Measurements from ENCODE around the gene RSKR. TPM values are rescaled to one million over a fixed set of nuclear protein-coding genes. Genes with fewer than 3 reads are reported as not detected.

The RSKR gene
- total RNA-seq, 1 donor from 2014 or later: 0.32 TPM

DNA sequence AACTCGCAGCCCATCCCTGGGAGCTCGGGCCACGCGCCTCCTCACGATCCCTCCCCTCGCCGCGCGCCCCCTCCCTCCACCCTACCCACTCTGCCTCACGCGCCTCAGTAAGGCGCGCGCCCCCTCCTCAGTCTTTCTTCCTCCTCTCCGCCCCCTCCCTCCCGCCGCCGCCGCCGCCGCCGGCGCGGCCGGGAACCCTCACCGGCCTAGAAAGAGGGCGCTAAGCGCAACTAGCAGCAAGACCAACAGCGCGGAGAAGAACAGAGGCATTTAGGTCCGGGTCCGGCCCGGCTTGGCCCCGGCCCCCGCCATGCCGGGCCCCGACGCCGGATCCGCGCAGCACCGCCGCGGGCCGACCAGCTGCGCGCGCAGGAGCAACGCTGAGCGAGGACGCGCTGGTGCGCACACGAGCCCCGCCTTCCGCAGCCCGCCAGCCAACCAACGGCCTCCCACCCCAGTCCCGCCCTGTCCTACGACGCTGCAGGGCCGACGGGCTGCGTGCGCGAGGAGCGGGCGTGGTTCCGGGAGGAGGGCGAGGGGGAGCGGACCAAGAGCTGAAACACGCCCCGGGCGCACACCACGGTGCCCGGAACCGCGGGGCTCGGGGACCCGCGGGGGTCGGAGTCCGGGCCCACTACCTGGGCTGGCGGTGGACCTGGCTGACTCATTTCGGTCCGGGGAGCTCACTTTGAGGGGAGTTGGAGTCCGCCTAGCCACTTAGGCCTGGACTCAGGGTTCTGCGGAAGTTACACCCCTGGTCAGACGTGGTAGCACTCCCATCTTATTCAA lies 31.0 kb upstream of the RSKR start, which contains the start of gene BLTP2:
TSS of gene BLTP2 (minus strand) at position 372 of the 789 bp plus-strand sequence. CDS start at position 270, 102 bp downstream.
- peak; percentile 81 to 97 for DNase-seq (ENCODE audit: low spot score in 2 of 2)
- intact Hi-C loops (cut with DNase I): loop anchor here (2.0 to 5.0 kb wide), 4 partner anchors 68 to 308 kb away; partner anchors contain the start of genes ALDOC, IFT20, PHF12 and RPL23A
- peaks cover 16 to 38% of the 10 kb centered on the region in 2 donors for H3K36me3 ChIP-seq

DNA sequence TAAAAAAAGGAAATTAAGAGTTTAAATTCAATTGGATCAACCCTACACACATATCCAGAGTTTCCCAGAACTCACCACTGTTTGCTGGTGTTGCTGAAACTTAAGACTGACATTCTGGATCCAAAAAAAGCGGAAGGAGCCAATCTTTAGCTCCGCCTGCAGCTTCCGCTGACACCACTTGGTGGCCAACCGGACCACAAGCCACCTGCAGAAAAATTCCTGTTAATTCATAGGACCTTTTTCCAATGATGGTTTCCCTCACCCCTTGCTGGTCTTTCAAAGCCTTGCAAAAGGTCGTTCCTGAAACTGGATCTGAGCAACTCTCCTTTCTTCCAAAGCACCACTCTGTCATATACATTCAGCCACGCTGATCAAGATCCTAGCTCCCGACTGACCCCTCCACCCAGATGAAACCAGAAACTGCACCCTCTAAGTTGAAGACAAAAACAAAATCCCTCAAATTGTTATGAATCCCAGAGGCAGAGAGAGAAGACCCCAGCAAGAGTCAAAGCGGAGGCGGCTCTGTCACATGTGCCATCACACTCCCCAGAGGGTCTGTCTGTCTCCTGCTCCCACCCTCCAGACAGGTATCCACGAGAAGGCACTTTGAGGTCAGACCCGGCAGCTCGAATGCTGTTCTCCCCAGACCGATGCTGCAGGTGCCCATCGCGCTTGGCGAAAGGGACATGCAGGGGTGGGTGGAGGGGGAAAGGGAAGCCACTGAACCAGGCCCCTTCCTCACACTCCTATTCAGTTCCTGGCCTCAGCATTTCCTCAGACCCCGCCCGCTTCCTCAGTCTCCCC lies 30.2 kb upstream of the RSKR start:
- peak overlapping the region; percentile 93 to 94 for H3K27ac ChIP-seq
- peaks cover 24 to 45% of the 10 kb centered on the region in 2 donors for H3K36me3 ChIP-seq
- TF ChIP-seq, protein P1, sequence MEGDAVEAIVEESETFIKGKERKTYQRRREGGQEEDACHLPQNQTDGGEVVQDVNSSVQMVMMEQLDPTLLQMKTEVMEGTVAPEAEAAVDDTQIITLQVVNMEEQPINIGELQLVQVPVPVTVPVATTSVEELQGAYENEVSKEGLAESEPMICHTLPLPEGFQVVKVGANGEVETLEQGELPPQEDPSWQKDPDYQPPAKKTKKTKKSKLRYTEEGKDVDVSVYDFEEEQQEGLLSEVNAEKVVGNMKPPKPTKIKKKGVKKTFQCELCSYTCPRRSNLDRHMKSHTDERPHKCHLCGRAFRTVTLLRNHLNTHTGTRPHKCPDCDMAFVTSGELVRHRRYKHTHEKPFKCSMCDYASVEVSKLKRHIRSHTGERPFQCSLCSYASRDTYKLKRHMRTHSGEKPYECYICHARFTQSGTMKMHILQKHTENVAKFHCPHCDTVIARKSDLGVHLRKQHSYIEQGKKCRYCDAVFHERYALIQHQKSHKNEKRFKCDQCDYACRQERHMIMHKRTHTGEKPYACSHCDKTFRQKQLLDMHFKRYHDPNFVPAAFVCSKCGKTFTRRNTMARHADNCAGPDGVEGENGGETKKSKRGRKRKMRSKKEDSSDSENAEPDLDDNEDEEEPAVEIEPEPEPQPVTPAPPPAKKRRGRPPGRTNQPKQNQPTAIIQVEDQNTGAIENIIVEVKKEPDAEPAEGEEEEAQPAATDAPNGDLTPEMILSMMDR (IDR thresholded peaks at IDR 0.05): peak; percentile 30 to 42 (median 35)
- intact Hi-C loops (cut with DNase I): loop anchor here (2.0 kb wide), 2 partner anchors 67 to 75 kb away; partner anchors contain the start of genes ALDOC and RPL23A
- H3K4me3 ChIP-seq: peak overlapping the region; percentile 91 to 95
- H3K27me3 ChIP-seq: no peaks in the 10 kb centered on the region
- peaks cover 5 to 27% of the 10 kb centered on the region in 2 donors for H3K4me1 ChIP-seq
- no peaks in the 10 kb centered on the region for H3K9me3 ChIP-seq
- DNase-seq (ENCODE audit: low spot score in 2 of 2): peak in 1 of 2 donors; percentile 80

More for the DNA sequence above, 31.0 kb upstream of the RSKR start, which contains the start of gene BLTP2:
- TF ChIP-seq, protein P1 (IDR thresholded peaks at IDR 0.05): no peak
- H3K4me3 ChIP-seq: peak within 1 kb of the TSS; percentile 91 to 95
- H3K9me3 ChIP-seq: no peaks in the 10 kb centered on the region
- H3K27me3 ChIP-seq: no peaks in the 10 kb centered on the region
- peak within 1 kb of the TSS; percentile 93 to 94 for H3K27ac ChIP-seq
- H3K4me1 ChIP-seq: peaks cover 5 to 27% of the 10 kb centered on the region in 2 donors

DNA sequence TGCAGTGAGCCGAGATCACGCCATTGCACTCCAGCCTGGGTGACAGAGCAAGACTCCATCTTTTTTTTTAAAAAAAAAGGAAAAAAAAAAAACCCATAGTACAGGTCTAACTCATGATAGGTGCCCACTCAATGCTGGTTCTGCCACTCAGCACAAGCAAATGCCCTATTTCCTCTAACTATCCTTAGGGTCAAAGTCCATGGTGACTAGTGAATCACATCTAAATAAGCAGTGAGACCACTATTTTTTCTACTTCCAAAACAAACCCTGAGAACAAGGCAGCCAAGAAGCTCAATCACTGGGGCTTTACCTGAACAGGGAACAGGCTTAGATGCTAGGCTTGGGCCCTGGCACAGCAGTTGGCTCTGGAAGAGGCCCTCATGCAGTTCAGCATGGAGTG lies 27.6 kb upstream of the RSKR start:
- Histone ChIP-seq H3K4me1 (peaks cover 4 to 22% of the 10 kb centered on the region in 2 donors), H3K36me3 (peaks cover 45 to 61% of the 10 kb centered on the region in 2 donors), H3K27ac (no peak overlapping the region), H3K27me3 (no peaks in the 10 kb centered on the region), H3K4me3 (no peak overlapping the region), H3K9me3 (no peaks in the 10 kb centered on the region)
- no peak for DNase-seq (ENCODE audit: low spot score in 2 of 2)
- intact Hi-C loops (cut with DNase I): no loop called here
- TF ChIP-seq, protein P1 (IDR thresholded peaks at IDR 0.05): no peak

DNA sequence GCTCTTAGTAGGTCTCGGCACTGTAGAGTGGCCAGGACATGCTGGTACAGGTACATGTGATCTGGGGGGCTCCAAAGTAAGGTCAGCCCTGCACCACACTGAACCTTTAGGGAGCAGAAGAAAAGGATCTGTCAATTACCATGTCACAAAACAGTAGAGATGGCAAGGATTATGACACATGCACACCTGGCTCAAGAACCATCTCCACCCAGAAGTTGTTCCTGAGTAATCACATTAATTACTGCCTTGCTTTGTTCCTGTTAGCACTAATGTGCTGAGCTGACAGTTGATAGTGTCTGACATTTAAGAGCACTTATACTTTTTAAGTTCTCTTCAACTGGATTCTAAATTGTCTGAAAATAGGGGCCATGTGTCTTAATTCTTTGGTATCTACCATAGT lies 21.5 kb upstream of the RSKR start:
- Histone ChIP-seq H3K4me3 (no peak overlapping the region), H3K36me3 (peaks cover 92 to 100% of the 10 kb centered on the region in 2 donors), H3K9me3 (no peaks in the 10 kb centered on the region), H3K4me1 (no peaks in the 10 kb centered on the region), H3K27ac (no peak overlapping the region), H3K27me3 (no peaks in the 10 kb centered on the region)
- intact Hi-C loops (cut with DNase I): no loop called here
- TF ChIP-seq, protein P1 (IDR thresholded peaks at IDR 0.05): no peak
- DNase-seq (ENCODE audit: low spot score in 2 of 2): no peak

DNA sequence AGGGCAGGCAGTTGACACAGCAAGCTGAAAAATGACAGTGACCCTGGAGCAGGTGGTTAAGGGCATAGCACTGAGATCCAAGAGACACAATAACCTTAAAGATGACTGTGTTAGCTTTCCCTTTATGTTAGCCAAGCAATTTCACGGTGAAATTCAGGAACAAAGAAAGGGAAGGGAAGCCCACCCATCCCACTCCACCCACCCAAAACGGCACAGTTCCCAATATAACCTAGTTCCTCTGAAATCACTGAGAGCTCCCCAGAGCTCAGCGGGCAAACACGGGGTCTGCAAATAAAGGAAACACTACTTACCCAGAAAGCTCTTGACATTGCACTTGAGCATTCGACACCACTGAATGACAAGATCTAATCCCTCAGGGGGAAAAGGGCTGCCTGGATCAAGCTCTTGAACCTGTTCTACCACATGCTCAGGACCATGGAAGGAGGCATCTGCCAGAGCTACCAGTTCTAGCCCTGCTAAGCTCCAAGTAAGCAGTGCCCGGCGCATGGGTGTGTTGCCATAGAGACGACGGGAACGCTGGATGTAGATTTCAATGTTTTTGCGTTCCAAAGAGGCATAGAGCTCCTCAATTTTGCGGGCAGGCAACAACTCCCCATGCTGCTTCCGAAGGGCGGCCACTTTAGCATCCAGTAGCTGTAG lies 20.4 kb upstream of the RSKR start:
- intact Hi-C loops (cut with DNase I): no loop called here
- DNase-seq (ENCODE audit: low spot score in 2 of 2): no peak
- Histone ChIP-seq H3K36me3 (peaks cover 93 to 100% of the 10 kb centered on the region in 2 donors), H3K27me3 (no peaks in the 10 kb centered on the region), H3K4me1 (no peaks in the 10 kb centered on the region), H3K27ac (no peak overlapping the region), H3K9me3 (no peaks in the 10 kb centered on the region), H3K4me3 (no peak overlapping the region)
- TF ChIP-seq, protein P1 (IDR thresholded peaks at IDR 0.05): no peak

Data from ascending aorta (tissue), 2 donors.